ENCODE data around the gene RTEL1. TPM values are rescaled to one million over a fixed set of nuclear protein-coding genes. Genes with fewer than 3 reads are reported as not detected.
A peak's percentile ranks its signal among the peaks of the same experiment; 100 is the strongest.

The RTEL1 gene
- total and polyA plus RNA-seq, 9 of the 15 experiments (the other 6 are each of a cell fraction or from before 2014, with no cell fraction given) = 0.36 to 61.0 (median 17.9) TPM

DNA sequence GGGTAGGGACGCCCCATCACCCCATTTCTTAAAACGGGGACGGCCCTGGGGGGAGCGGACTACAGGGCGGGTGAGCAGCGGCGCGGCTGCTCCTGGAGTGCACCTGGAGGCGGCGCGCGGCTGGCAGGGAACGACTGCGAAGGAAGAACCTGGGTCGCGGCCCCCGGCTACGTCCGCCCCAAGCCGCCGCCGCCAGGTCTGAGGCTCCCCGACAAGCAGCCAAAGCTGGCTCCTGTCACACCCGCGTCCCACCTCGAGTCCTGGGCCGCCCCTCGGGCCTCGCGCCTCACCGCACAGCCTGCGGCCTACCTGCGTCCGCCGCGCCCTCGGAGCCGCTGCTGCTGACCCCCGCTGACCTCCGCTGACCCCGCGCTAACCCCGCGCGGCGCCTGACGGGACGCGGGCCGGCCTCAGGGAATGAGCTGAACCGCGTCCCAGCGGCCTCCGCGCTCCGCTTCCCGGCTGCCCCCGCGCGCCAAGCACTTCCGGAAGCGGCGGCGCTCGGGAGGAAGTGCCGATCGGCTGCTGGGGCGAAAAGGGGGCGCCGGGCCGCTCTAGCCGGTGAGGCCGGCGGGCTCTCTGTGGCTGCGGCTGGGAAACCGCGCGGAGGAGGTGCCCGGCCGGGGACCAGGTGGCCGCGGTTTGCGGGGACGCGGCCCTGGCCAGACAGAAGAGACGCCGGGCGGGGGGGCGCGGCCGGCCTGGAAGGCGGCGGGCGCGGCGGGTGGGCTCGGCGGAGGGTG lies 49.6 kb downstream of the RTEL1 start, which contains the start of the genes ARFRP1 and ZGPAT (continued):
- TF ChIP-seq SAFB2 (IDR thresholded peaks at IDR 0.05; ENCODE audit: borderline replicate concordance, low read depth, low read length, severe bottlenecking) (no peak), ZNF717 (CRISPR knock-in tag; IDR thresholded peaks at IDR 0.05) (no peak), BRD9 (IDR thresholded peaks at IDR 0.05; ENCODE audit: low read depth, partially characterized antibody) (no peak), ZNF134 (CRISPR knock-in tag; conservative IDR thresholded peaks at IDR 0.05) (no peak; the same call in 1 of the 2 replicates), ZNF121 (CRISPR knock-in tag; conservative IDR thresholded peaks at IDR 0.05) (no peak), ARNT (IDR thresholded peaks at IDR 0.05) (no peak), HDAC2 (IDR thresholded peaks at IDR 0.05) (no peak), PHF20 (IDR thresholded peaks at IDR 0.05; ENCODE audit: partially characterized antibody) (peak; percentile 96), SRSF1 (IDR thresholded peaks at IDR 0.05; ENCODE audit: low read depth, low read length) (no peak)
- TF ChIP-seq, protein P1, sequence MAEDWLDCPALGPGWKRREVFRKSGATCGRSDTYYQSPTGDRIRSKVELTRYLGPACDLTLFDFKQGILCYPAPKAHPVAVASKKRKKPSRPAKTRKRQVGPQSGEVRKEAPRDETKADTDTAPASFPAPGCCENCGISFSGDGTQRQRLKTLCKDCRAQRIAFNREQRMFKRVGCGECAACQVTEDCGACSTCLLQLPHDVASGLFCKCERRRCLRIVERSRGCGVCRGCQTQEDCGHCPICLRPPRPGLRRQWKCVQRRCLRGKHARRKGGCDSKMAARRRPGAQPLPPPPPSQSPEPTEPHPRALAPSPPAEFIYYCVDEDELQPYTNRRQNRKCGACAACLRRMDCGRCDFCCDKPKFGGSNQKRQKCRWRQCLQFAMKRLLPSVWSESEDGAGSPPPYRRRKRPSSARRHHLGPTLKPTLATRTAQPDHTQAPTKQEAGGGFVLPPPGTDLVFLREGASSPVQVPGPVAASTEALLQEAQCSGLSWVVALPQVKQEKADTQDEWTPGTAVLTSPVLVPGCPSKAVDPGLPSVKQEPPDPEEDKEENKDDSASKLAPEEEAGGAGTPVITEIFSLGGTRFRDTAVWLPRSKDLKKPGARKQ (CRISPR knock-in tag; IDR thresholded peaks at IDR 0.05) = no peak
- TF ChIP-seq, protein P2, sequence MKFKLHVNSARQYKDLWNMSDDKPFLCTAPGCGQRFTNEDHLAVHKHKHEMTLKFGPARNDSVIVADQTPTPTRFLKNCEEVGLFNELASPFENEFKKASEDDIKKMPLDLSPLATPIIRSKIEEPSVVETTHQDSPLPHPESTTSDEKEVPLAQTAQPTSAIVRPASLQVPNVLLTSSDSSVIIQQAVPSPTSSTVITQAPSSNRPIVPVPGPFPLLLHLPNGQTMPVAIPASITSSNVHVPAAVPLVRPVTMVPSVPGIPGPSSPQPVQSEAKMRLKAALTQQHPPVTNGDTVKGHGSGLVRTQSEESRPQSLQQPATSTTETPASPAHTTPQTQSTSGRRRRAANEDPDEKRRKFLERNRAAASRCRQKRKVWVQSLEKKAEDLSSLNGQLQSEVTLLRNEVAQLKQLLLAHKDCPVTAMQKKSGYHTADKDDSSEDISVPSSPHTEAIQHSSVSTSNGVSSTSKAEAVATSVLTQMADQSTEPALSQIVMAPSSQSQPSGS (CRISPR knock-in tag; IDR thresholded peaks at IDR 0.05) = no peak
- TF ChIP-seq, protein P3, sequence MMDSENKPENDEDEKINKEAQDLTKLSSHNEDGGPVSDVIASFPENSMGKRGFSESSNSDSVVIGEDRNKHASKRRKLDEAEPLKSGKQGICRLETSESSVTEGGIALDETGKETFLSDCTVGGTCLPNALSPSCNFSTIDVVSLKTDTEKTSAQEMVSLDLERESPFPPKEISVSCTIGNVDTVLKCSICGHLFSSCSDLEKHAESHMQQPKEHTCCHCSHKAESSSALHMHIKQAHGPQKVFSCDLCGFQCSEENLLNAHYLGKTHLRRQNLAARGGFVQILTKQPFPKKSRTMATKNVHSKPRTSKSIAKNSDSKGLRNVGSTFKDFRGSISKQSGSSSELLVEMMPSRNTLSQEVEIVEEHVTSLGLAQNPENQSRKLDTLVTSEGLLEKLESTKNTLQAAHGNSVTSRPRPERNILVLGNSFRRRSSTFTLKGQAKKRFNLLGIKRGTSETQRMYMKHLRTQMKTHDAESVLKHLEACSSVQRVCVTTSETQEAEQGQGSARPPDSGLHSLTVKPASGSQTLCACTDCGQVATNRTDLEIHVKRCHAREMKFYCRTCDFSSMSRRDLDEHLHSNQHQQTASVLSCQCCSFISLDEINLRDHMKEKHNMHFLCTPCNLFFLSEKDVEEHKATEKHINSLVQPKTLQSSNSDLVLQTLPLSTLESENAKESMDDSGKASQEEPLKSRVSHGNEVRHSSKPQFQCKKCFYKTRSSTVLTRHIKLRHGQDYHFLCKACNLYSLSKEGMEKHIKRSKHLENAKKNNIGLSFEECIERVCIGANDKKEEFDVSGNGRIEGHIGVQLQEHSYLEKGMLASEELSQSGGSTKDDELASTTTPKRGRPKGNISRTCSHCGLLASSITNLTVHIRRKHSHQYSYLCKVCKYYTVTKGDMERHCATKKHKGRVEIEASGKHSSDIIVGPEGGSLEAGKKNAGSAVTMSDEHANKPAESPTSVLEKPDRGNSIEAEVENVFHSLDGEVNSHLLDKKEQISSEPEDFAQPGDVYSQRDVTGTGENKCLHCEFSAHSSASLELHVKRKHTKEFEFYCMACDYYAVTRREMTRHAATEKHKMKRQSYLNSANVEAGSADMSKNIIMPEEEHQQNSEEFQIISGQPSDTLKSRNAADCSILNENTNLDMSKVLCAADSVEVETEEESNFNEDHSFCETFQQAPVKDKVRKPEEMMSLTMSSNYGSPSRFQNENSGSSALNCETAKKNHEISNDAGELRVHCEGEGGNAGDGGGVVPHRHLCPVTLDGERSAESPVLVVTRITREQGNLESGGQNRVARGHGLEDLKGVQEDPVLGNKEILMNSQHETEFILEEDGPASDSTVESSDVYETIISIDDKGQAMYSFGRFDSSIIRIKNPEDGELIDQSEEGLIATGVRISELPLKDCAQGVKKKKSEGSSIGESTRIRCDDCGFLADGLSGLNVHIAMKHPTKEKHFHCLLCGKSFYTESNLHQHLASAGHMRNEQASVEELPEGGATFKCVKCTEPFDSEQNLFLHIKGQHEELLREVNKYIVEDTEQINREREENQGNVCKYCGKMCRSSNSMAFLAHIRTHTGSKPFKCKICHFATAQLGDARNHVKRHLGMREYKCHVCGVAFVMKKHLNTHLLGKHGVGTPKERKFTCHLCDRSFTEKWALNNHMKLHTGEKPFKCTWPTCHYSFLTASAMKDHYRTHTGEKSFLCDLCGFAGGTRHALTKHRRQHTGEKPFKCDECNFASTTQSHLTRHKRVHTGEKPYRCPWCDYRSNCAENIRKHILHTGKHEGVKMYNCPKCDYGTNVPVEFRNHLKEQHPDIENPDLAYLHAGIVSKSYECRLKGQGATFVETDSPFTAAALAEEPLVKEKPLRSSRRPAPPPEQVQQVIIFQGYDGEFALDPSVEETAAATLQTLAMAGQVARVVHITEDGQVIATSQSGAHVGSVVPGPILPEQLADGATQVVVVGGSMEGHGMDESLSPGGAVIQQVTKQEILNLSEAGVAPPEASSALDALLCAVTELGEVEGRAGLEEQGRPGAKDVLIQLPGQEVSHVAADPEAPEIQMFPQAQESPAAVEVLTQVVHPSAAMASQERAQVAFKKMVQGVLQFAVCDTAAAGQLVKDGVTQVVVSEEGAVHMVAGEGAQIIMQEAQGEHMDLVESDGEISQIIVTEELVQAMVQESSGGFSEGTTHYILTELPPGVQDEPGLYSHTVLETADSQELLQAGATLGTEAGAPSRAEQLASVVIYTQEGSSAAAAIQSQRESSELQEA (IDR thresholded peaks at IDR 0.05; ENCODE audit: low read depth) = no peak
- TF ChIP-seq, protein P4, sequence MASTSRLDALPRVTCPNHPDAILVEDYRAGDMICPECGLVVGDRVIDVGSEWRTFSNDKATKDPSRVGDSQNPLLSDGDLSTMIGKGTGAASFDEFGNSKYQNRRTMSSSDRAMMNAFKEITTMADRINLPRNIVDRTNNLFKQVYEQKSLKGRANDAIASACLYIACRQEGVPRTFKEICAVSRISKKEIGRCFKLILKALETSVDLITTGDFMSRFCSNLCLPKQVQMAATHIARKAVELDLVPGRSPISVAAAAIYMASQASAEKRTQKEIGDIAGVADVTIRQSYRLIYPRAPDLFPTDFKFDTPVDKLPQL (IDR thresholded peaks at IDR 0.05; ENCODE audit: extremely low read depth, insufficient read length) = no peak
- TF ChIP-seq, protein P5, sequence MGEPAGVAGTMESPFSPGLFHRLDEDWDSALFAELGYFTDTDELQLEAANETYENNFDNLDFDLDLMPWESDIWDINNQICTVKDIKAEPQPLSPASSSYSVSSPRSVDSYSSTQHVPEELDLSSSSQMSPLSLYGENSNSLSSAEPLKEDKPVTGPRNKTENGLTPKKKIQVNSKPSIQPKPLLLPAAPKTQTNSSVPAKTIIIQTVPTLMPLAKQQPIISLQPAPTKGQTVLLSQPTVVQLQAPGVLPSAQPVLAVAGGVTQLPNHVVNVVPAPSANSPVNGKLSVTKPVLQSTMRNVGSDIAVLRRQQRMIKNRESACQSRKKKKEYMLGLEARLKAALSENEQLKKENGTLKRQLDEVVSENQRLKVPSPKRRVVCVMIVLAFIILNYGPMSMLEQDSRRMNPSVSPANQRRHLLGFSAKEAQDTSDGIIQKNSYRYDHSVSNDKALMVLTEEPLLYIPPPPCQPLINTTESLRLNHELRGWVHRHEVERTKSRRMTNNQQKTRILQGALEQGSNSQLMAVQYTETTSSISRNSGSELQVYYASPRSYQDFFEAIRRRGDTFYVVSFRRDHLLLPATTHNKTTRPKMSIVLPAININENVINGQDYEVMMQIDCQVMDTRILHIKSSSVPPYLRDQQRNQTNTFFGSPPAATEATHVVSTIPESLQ (CRISPR knock-in tag; IDR thresholded peaks at IDR 0.05) = peak; percentile 73; the same call in 1 of the 2 replicates
